ENCODE results near the gene TNFRSF8. TPM values are rescaled to one million over a fixed set of nuclear protein-coding genes. Genes with fewer than 3 reads are reported as not detected.

Gene TNFRSF8
- total and polyA plus RNA-seq, 9 of the 15 experiments (the other 6 are each of a cell fraction or from before 2014, with no cell fraction given), result 3.5 to 38.4 (median 17.1) TPM

GRCh38 chr1:12173041-12173509 lies 110.0 kb downstream of the TNFRSF8 start (continued):
- TF ChIP-seq CREB5 (CRISPR knock-in tag; IDR thresholded peaks at IDR 0.05) (no peak), ZNF696 (CRISPR knock-in tag; conservative IDR thresholded peaks at IDR 0.05) (no peak), E2F3 (CRISPR knock-in tag; IDR thresholded peaks at IDR 0.05) (no peak), SP2 (IDR thresholded peaks at IDR 0.05; ENCODE audit: extremely low read depth, low read depth, low read length, poor library complexity, severe bottlenecking) (no peak), NFIC (IDR thresholded peaks at IDR 0.05) (no peak), RB1 (IDR thresholded peaks at IDR 0.05; ENCODE audit: low read depth) (no peak), ZNF780A (CRISPR knock-in tag; IDR thresholded peaks at IDR 0.05) (no peak), RFX7 (CRISPR knock-in tag; IDR thresholded peaks at IDR 0.05) (no peak), NR2C1 (IDR thresholded peaks at IDR 0.05) (no peak), NR2C1 (tag; IDR thresholded peaks at IDR 0.05) (no peak), KDM2B (CRISPR knock-in tag; IDR thresholded peaks at IDR 0.05) (no peak), XRCC5 (IDR thresholded peaks at IDR 0.05; ENCODE audit: low read depth, low read length) (no peak), RBM34 (IDR thresholded peaks at IDR 0.05; ENCODE audit: borderline replicate concordance, insufficient read depth, low read length) (no peak), ESRRA (IDR thresholded peaks at IDR 0.05; ENCODE audit: borderline replicate concordance, low read depth) (no peak), RBM25 (IDR thresholded peaks at IDR 0.05; ENCODE audit: low read depth, low read length, severe bottlenecking) (peak; percentile 98), MLLT1 (IDR thresholded peaks at IDR 0.05) (no peak), PHTF2 (CRISPR knock-in tag; IDR thresholded peaks at IDR 0.05) (no peak), PHF21A (IDR thresholded peaks at IDR 0.05; ENCODE audit: borderline replicate concordance, low read depth) (0 out of 2 replicates have a peak, but pooled peaks have one; percentile 16), GATAD2A (IDR thresholded peaks at IDR 0.05) (no peak), TEAD4 (IDR thresholded peaks at IDR 0.05; ENCODE audit: low read length) (no peak), TEAD4 (CRISPR knock-in tag; IDR thresholded peaks at IDR 0.05; ENCODE audit: borderline replicate concordance) (no peak), PREB (CRISPR knock-in tag; IDR thresholded peaks at IDR 0.05) (no peak), TFAM (CRISPR knock-in tag; conservative IDR thresholded peaks at IDR 0.05) (no peak)
